Prostate gland (tissue), 2 donors: Measurements from ENCODE around the gene B4GALNT4. TPM values are rescaled to one million over a fixed set of nuclear protein-coding genes. Genes with fewer than 3 reads are reported as not detected.
A peak's percentile ranks its signal among the peaks of the same experiment; 100 is the strongest.

Source experiments
- DNase-seq: peaks from one replicate; pipeline ENCODE4 v3.0.0-alpha.2; 2019; ENCODE audit warnings: low spot score
- H3K27ac ChIP-seq, 2 donors: fragments of 200-600 bp; sonication (generic); 2 replicates each; pipeline ENCODE4 v1.5.1; 2017 to 2019
- H3K27me3 ChIP-seq: fragments of 200-600 bp; sonication (generic); replicated peaks from 2 replicates; pipeline ENCODE4 v1.5.1; 2019; ENCODE audit not compliant: insufficient read depth
- H3K36me3 ChIP-seq, 2 donors: fragments of 200-600 bp; sonication (generic); 1 replicate in 1 of 2; 2 replicates in 1 of 2; pipeline versions ENCODE4 v1.5.1 to v1.8.1; 2017 to 2019
- H3K4me1 ChIP-seq: fragments of 200-600 bp; sonication (generic); replicated peaks from 2 replicates; pipeline ENCODE4 v1.5.1; 2019
- H3K4me3 ChIP-seq, 2 donors: fragments of 200-600 bp; sonication (generic); 2 replicates each; pipeline ENCODE4 v1.5.1; 2017 to 2019
- H3K9me3 ChIP-seq: fragments of 200-600 bp; sonication (generic); 2 replicates; pipeline ENCODE4 v1.5.1; 2017
- POLR2A ChIP-seq: fragments of 450-650 bp; IDR thresholded peaks from one replicate; pipeline ENCODE4 v1.6.1; 2016; ENCODE audit warnings: antibody characterized with exemption, mild to moderate bottlenecking
- POLR2AphosphoS5 ChIP-seq: sonication (generic); formaldehyde crosslinking; IDR thresholded peaks from one replicate; pipeline ENCODE4 v1.6.1; 2017; ENCODE audit warnings: antibody characterized with exemption
- WGBS: methylation state at CpG from one replicate; pipeline ENCODE4 v1.1.5; 2018; 5-methylcytosine and 5-hydroxymethylcytosine counted together
- intact Hi-C: fragments of 100-400 bp; cut with DNase I; formaldehyde crosslinking; loops from one replicate; pipeline ENCODE4 v1.14.2; 2022
- total RNA-seq, 2 donors: library from RNA; depleted of rRNA; stranded (reverse); fragments of >200 nt; gene quantifications; one replicate each; pipeline ENCODE4 v1.1.0, GENCODE V29; 2016
- TF ChIP-seq, protein P1 (sequence below), 4 experiments: fragments of 200-600 bp in 2 of 4; fragments of 450-650 bp in 2 of 4; sonication (generic) in 2 of 4; IDR thresholded peaks; 1 replicate in 3 of 4; 2 replicates in 1 of 4; pipeline ENCODE4 v1.5.1; 2016 to 2019; ENCODE audit warnings: antibody characterized with exemption in 4 of 4, mild to moderate bottlenecking in 2 of 4, moderate library complexity in 2 of 4

The B4GALNT4 gene
- total RNA-seq, 2 donors from 2014 or later = 5.8 to 14.2 TPM

- TF ChIP-seq POLR2AphosphoS5 (no peak), POLR2A (no peak)
- TF ChIP-seq, protein P1, sequence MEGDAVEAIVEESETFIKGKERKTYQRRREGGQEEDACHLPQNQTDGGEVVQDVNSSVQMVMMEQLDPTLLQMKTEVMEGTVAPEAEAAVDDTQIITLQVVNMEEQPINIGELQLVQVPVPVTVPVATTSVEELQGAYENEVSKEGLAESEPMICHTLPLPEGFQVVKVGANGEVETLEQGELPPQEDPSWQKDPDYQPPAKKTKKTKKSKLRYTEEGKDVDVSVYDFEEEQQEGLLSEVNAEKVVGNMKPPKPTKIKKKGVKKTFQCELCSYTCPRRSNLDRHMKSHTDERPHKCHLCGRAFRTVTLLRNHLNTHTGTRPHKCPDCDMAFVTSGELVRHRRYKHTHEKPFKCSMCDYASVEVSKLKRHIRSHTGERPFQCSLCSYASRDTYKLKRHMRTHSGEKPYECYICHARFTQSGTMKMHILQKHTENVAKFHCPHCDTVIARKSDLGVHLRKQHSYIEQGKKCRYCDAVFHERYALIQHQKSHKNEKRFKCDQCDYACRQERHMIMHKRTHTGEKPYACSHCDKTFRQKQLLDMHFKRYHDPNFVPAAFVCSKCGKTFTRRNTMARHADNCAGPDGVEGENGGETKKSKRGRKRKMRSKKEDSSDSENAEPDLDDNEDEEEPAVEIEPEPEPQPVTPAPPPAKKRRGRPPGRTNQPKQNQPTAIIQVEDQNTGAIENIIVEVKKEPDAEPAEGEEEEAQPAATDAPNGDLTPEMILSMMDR (IDR thresholded peaks at IDR 0.05) = no peak
- no peak overlapping the region for H3K27ac ChIP-seq
- no peaks in the 10 kb centered on the region for H3K36me3 ChIP-seq
- no peaks in the 10 kb centered on the region for H3K27me3 ChIP-seq
- H3K9me3 ChIP-seq = no peaks in the 10 kb centered on the region
- no peak for DNase-seq
- intact Hi-C loops = no loop called here
- H3K4me3 ChIP-seq = no peak overlapping the region
- 56% methylated on average over 14 of the region's 14 CpGs for WGBS
- peaks cover 8% of the 10 kb centered on the region for H3K4me1 ChIP-seq
These were observed 44.1 kb downstream of the B4GALNT4 start for GRCh38 chr11:413120-414081.

GRCh38 chr11:414318-414857 lies 45.1 kb downstream of the B4GALNT4 start:
- Histone ChIP-seq H3K4me3 (peak overlapping the region in 1 of 2 donors; percentile 7), H3K9me3 (no peaks in the 10 kb centered on the region), H3K4me1 (peaks cover 8% of the 10 kb centered on the region), H3K27ac (no peak overlapping the region), H3K27me3 (no peaks in the 10 kb centered on the region), H3K36me3 (no peaks in the 10 kb centered on the region)
- 70% methylated on average over 9 of the region's 9 CpGs for WGBS
- no peak for TF ChIP-seq POLR2AphosphoS5
- no peak for TF ChIP-seq POLR2A
- TF ChIP-seq, protein P1 (IDR thresholded peaks at IDR 0.05) = no peak
- DNase-seq = no peak
- intact Hi-C loops = no loop called here

- no peaks in the 10 kb centered on the region for H3K9me3 ChIP-seq
- WGBS = 76% methylated on average over 5 of the region's 5 CpGs
- intact Hi-C loops = no loop called here
- no peaks in the 10 kb centered on the region for H3K27me3 ChIP-seq
- H3K4me1 ChIP-seq = peaks cover 8% of the 10 kb centered on the region
- TF ChIP-seq, protein P1 (IDR thresholded peaks at IDR 0.05) = no peak
- TF ChIP-seq POLR2AphosphoS5 (no peak), POLR2A (no peak)
- no peak for DNase-seq
- no peaks in the 10 kb centered on the region for H3K36me3 ChIP-seq
- peak overlapping the region in 1 of 2 donors; percentile 67 for H3K4me3 ChIP-seq
- H3K27ac ChIP-seq = peak overlapping the region in 1 of 2 donors; percentile 83
These were observed 46.3 kb downstream of the B4GALNT4 start for GRCh38 chr11:415640-416041.

DNA sequence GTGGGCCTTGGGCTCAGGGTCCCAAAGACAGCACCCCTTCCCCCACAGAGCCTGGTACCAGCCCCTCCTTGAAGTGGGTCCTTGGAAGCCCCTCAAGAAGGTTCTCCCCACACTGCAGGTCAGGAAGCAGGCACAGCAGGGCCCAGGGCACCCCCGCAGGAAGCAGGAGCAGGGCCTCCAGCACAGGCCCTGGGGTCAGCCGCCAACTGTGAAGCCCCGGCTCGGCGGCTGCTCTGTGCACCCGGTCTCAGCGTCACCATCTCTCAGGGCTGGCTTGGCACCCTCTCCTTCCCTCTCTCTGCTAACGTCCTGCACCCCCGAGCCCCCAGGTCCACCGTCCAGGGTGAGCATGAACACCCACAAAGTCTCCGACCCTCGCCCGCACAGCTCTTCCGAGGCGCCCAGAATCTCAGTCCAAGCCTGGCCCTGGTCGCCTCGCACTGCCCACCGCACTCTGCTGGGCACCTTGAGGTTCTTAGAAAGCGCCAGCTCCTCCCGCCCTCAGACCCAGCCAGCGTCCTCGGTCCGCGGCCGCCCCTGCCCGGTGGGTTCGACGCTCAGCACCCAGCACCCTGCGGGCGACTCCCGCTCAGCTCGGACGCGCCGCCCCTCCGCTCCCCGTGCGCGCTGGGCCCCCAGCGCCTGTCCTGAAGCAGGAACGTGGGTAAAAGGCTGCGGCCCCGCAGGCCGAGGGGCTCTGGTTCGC lies 46.9 kb downstream of the B4GALNT4 start:
- intact Hi-C loops = no loop called here
- 19% methylated on average over 30 of the region's 45 CpGs for WGBS
- H3K4me3 ChIP-seq = peak overlapping the region; percentile 52 to 67
- H3K9me3 ChIP-seq = no peaks in the 10 kb centered on the region
- H3K27ac ChIP-seq = peak overlapping the region; percentile 80 to 83
- no peaks in the 10 kb centered on the region for H3K36me3 ChIP-seq
- no peak for DNase-seq
- H3K4me1 ChIP-seq = peaks cover 8% of the 10 kb centered on the region
- no peaks in the 10 kb centered on the region for H3K27me3 ChIP-seq
- TF ChIP-seq, protein P1 (IDR thresholded peaks at IDR 0.05) = no peak
- TF ChIP-seq POLR2A (no peak), POLR2AphosphoS5 (no peak)
